ENCODE measurements around the gene RIT2.

Gene RIT2

GRCh38 chr18:43061816-43062215, 53.7 kb downstream of the RIT2 start:
- Mint-ChIP-seq H3K36me3 (ENCODE audit: low read depth) (no peaks in the 10 kb centered on the region), H3K27me3 (no peaks in the 10 kb centered on the region), H3K4me1 (ENCODE audit: low read depth) (no peaks in the 10 kb centered on the region), H3K9me3 (peaks cover 26% of the 10 kb centered on the region), H3K4me3 (no peak overlapping the region), H3K27ac (no peak overlapping the region)
- DNase-seq, result no peak

DNA sequence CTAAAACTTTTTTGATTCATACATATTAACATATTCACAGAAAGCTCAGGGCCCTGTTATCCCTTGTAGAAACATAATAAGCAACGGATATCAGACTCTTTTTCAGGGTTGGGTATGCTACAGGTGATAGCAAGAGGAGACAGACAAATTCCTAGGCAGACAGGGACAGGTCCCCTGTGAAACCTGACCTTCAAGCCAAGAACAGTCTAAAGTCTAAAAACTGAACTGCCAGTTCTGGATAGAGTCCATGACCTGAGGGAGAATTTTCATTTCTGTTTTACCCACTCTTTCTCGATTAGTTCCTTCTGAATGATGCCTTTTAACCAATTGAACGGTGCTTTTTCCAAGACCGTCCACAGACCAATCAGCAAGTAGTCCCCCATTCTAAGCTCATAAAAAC, 54.2 kb downstream of the RIT2 start:
- no peaks in the 10 kb centered on the region for H3K4me1 Mint-ChIP-seq (ENCODE audit: low read depth)
- H3K4me3 Mint-ChIP-seq, result no peak overlapping the region
- H3K27me3 Mint-ChIP-seq, result no peaks in the 10 kb centered on the region
- DNase-seq, result no peak
- H3K27ac Mint-ChIP-seq, result no peak overlapping the region
- H3K36me3 Mint-ChIP-seq (ENCODE audit: low read depth), result no peaks in the 10 kb centered on the region
- H3K9me3 Mint-ChIP-seq, result peaks cover 21% of the 10 kb centered on the region

DNA sequence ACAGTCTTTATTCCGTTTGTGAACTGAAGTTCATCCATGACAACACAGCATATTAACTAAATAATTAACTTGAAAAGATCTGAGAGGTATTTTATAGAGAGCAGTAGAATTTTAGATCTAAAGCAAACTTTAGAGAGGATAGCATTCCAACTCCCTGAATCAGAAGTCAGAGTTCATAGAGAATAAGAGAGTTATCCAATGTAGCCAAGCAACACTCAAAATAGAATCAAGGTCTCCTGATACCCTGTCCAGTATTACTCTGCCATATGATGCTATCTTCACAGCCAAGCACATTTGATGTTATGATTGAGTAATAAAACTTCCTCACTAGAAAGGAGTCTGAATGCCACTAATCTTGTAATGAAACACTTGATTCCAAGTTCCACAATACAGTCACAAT, 55.5 kb downstream of the RIT2 start:
- Mint-ChIP-seq H3K27ac (no peak overlapping the region), H3K4me3 (no peak overlapping the region), H3K4me1 (ENCODE audit: low read depth) (no peaks in the 10 kb centered on the region), H3K36me3 (ENCODE audit: low read depth) (no peaks in the 10 kb centered on the region), H3K27me3 (no peaks in the 10 kb centered on the region), H3K9me3 (peaks cover 19% of the 10 kb centered on the region)
- DNase-seq, result no peak

DNA sequence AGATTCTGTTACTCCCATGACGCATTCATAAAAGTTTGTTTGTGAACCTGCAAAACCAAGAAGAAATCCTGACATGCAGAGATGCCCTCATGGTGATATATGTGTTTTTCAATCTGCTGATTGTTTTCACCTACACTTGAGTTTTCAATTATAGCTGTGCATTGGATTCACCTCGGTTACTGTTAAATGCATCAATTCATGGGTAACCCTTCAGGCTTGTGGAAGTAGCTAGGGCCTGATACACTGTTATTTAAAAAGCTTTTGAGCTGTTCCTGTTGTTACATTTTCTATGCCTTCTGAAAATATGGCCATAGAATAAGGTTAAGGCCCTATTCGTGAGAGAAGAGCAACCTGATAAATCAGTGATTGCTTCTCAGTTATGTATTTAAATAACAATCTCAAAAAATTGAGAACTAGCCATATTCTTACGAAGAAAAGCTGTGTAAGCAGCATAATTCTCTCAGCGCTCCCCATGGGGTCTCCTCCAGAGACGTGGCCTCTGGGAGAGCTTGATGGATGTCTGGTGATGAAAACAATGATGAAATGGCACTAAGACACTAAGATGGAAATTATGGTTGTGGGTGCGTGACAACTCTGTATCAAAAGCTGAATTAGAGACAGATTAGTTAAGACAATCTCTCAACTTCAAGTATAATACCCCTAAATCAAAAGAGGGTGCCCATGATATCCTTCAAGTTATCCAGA, 60.5 kb downstream of the RIT2 start:
- H3K36me3 Mint-ChIP-seq (ENCODE audit: low read depth), result no peaks in the 10 kb centered on the region
- H3K27me3 Mint-ChIP-seq, result no peaks in the 10 kb centered on the region
- DNase-seq, result no peak
- no peak overlapping the region for H3K27ac Mint-ChIP-seq
- no peak overlapping the region for H3K4me3 Mint-ChIP-seq
- H3K4me1 Mint-ChIP-seq (ENCODE audit: low read depth), result no peaks in the 10 kb centered on the region
- H3K9me3 Mint-ChIP-seq, result peaks cover 8% of the 10 kb centered on the region

DNA sequence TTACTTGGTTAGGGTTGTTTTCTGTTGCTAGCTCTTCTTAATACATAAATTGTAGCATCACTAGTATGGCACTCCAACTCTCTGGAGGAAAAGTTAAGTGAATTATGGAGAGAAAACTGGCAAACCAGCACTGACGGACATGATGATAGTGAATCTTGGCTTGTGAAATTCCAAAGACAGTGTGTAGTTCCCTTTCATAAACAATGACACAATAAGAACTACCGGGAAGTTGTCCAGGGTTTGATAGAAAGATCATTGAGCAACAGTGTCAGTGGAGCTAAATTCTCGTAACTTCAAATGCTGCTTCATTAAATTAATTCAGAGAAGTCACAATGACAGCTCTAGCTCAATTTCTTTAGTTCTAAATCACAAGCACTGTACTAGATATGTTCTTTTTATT, 66.5 kb downstream of the RIT2 start:
- Mint-ChIP-seq H3K27ac (no peak overlapping the region), H3K4me3 (no peak overlapping the region), H3K27me3 (no peaks in the 10 kb centered on the region), H3K4me1 (ENCODE audit: low read depth) (no peaks in the 10 kb centered on the region), H3K9me3 (peaks cover 4% of the 10 kb centered on the region), H3K36me3 (ENCODE audit: low read depth) (no peaks in the 10 kb centered on the region)
- DNase-seq, result no peak

DNA sequence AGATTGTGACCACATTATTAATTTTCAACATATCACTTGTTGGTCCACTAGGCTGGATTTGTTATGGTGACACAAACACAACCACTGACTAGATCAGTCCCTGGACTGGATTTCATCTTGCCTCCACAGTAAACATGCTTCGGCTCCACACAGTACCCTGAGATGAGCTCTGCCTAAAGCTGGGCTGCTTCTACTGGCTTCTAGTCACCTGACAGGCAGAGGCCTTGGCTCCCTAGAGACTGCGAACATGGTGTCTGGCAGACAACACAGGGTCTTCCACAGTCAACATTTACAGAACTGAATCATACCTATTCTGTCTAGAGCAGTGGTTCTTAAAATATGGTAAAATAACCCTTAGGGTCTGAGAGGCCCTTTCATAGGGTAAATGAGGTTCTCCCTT, 69.2 kb downstream of the RIT2 start:
- H3K4me3 Mint-ChIP-seq, result no peak overlapping the region
- peaks cover 6% of the 10 kb centered on the region for H3K9me3 Mint-ChIP-seq
- no peaks in the 10 kb centered on the region for H3K36me3 Mint-ChIP-seq (ENCODE audit: low read depth)
- no peak for DNase-seq
- H3K27ac Mint-ChIP-seq, result no peak overlapping the region
- H3K4me1 Mint-ChIP-seq (ENCODE audit: low read depth), result no peaks in the 10 kb centered on the region
- no peaks in the 10 kb centered on the region for H3K27me3 Mint-ChIP-seq

DNA sequence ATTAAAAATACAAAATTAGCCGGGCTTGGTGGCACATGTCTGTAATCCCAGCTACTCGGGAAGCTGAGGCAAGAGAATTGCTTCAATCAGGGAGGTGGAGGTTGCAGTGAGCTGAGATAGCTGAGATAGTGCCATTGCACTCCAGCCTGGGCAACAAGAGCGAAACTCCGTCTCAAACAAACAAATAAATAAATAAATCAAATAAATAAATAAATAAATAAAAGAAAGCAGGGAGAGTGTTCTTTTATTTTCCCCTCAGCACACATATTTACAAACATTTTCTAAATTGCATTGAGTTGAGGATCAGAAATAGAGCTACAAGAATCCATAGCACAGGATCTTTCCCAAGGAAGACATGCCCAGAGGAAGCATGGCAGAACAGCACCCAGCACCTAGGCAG, 71.9 kb downstream of the RIT2 start:
- no peak for DNase-seq
- H3K36me3 Mint-ChIP-seq (ENCODE audit: low read depth), result no peaks in the 10 kb centered on the region
- no peaks in the 10 kb centered on the region for H3K4me1 Mint-ChIP-seq (ENCODE audit: low read depth)
- no peak overlapping the region for H3K4me3 Mint-ChIP-seq
- no peak overlapping the region for H3K27ac Mint-ChIP-seq
- peaks cover 6% of the 10 kb centered on the region for H3K9me3 Mint-ChIP-seq
- no peaks in the 10 kb centered on the region for H3K27me3 Mint-ChIP-seq

GRCh38 chr18:43040281-43040680, 75.2 kb downstream of the RIT2 start:
- no peaks in the 10 kb centered on the region for H3K27me3 Mint-ChIP-seq
- peaks cover 6% of the 10 kb centered on the region for H3K9me3 Mint-ChIP-seq
- H3K4me1 Mint-ChIP-seq (ENCODE audit: low read depth), result no peaks in the 10 kb centered on the region
- no peak overlapping the region for H3K27ac Mint-ChIP-seq
- H3K36me3 Mint-ChIP-seq (ENCODE audit: low read depth), result no peaks in the 10 kb centered on the region
- no peak overlapping the region for H3K4me3 Mint-ChIP-seq
- no peak for DNase-seq

GRCh38 chr18:43034683-43035500, 80.6 kb downstream of the RIT2 start:
- H3K27ac Mint-ChIP-seq, result no peak overlapping the region
- no peak overlapping the region for H3K4me3 Mint-ChIP-seq
- no peak for DNase-seq
- no peaks in the 10 kb centered on the region for H3K4me1 Mint-ChIP-seq (ENCODE audit: low read depth)
- H3K27me3 Mint-ChIP-seq, result no peaks in the 10 kb centered on the region
- peaks cover 9% of the 10 kb centered on the region for H3K9me3 Mint-ChIP-seq
- no peaks in the 10 kb centered on the region for H3K36me3 Mint-ChIP-seq (ENCODE audit: low read depth)

DNA sequence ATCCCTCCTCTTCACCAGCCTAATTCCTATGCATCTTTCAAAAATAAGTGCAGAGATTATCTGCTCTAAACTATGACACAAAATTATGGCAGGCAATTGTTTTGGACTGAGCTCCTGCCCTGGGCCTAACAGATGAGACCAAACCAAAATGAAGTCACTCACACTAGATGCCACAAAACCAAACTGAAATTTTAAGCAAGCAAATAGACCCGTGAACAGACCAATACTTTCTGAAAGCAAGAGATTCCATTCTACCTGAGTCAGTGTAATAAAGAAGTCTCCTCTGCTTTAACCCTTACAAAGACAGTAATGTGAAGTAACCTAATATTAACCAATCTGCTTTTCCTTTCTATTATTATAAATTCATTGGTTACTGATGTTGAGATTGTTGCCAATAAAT, 84.3 kb downstream of the RIT2 start:
- Mint-ChIP-seq H3K27ac (no peak overlapping the region), H3K4me3 (no peak overlapping the region), H3K4me1 (ENCODE audit: low read depth) (no peaks in the 10 kb centered on the region), H3K27me3 (no peaks in the 10 kb centered on the region), H3K9me3 (peaks cover 9% of the 10 kb centered on the region), H3K36me3 (ENCODE audit: low read depth) (no peaks in the 10 kb centered on the region)
- no peak for DNase-seq

GRCh38 chr18:43029414-43029813, 86.1 kb downstream of the RIT2 start:
- H3K27ac Mint-ChIP-seq, result no peak overlapping the region
- no peaks in the 10 kb centered on the region for H3K27me3 Mint-ChIP-seq
- no peaks in the 10 kb centered on the region for H3K36me3 Mint-ChIP-seq (ENCODE audit: low read depth)
- H3K9me3 Mint-ChIP-seq, result peaks cover 6% of the 10 kb centered on the region
- no peaks in the 10 kb centered on the region for H3K4me1 Mint-ChIP-seq (ENCODE audit: low read depth)
- no peak for DNase-seq
- H3K4me3 Mint-ChIP-seq, result no peak overlapping the region

- DNase-seq, result no peak
- H3K4me3 Mint-ChIP-seq, result no peak overlapping the region
- no peaks in the 10 kb centered on the region for H3K4me1 Mint-ChIP-seq (ENCODE audit: low read depth)
- no peak overlapping the region for H3K27ac Mint-ChIP-seq
- peaks cover 30% of the 10 kb centered on the region for H3K9me3 Mint-ChIP-seq
- H3K27me3 Mint-ChIP-seq, result no peaks in the 10 kb centered on the region
- H3K36me3 Mint-ChIP-seq (ENCODE audit: low read depth), result no peaks in the 10 kb centered on the region
Measured at GRCh38 chr18:43022874-43023273, 92.6 kb downstream of the RIT2 start.

DNA sequence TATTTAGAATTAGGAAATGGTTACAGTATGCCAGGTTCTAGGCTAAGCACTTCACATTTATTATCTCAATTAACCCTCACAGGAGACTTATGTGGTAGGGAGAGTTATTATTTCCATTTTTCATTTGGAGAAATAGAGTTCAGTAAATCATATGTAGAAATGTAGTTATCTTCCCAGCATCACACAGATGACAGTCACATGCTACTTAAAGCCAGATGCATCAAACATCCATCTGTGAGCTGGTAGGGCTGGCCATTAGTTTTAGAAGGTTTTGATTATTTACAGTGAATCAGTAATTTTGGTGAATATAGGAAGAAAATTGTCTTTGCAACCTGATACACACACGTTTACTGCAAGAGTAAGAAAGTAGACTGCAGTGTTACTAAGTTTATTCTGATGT, 97.9 kb downstream of the RIT2 start:
- DNase-seq, result no peak
- H3K27ac Mint-ChIP-seq, result no peak overlapping the region
- no peaks in the 10 kb centered on the region for H3K36me3 Mint-ChIP-seq (ENCODE audit: low read depth)
- H3K4me3 Mint-ChIP-seq, result no peak overlapping the region
- no peaks in the 10 kb centered on the region for H3K4me1 Mint-ChIP-seq (ENCODE audit: low read depth)
- H3K9me3 Mint-ChIP-seq, result peaks cover 25% of the 10 kb centered on the region
- H3K27me3 Mint-ChIP-seq, result no peaks in the 10 kb centered on the region

- Mint-ChIP-seq H3K9me3 (peaks cover 16% of the 10 kb centered on the region), H3K27ac (no peak overlapping the region)
Measured at GRCh38 chr18:43013486-43013885, 102.0 kb downstream of the RIT2 start.

GRCh38 chr18:43012951-43013350, 102.5 kb downstream of the RIT2 start:
- H3K27me3 Mint-ChIP-seq, result no peaks in the 10 kb centered on the region
- DNase-seq, result no peak
- H3K36me3 Mint-ChIP-seq (ENCODE audit: low read depth), result no peaks in the 10 kb centered on the region
- peaks cover 14% of the 10 kb centered on the region for H3K9me3 Mint-ChIP-seq
- no peaks in the 10 kb centered on the region for H3K4me1 Mint-ChIP-seq (ENCODE audit: low read depth)
- no peak overlapping the region for H3K27ac Mint-ChIP-seq
- no peak overlapping the region for H3K4me3 Mint-ChIP-seq

More at GRCh38 chr18:43013486-43013885, 102.0 kb downstream of the RIT2 start:
- DNase-seq, result no peak
- H3K4me3 Mint-ChIP-seq, result no peak overlapping the region
- no peaks in the 10 kb centered on the region for H3K36me3 Mint-ChIP-seq (ENCODE audit: low read depth)
- no peaks in the 10 kb centered on the region for H3K27me3 Mint-ChIP-seq
- H3K4me1 Mint-ChIP-seq (ENCODE audit: low read depth), result no peaks in the 10 kb centered on the region

All from activated T-cell treated with anti-CD3 and anti-CD28 coated beads, Interleukin-2, amount 50 U/mL, for 24 hours (primary cell).